RWPE1 (cell line): ENCODE results near the gene NUP42.

Experiments used
- CTCF ChIA-PET: fragments of 350-600 bp; sonication (Branson Sonifier 250); formaldehyde crosslinking; extraction: SDS; loops from one replicate; lab custom pipeline; 2021; lab: Yijun Ruan, JAX
- POLR2A ChIA-PET: fragments of 400-600 bp; formaldehyde crosslinking; extraction: SDS; loops from one replicate; lab custom pipeline; 2020; ENCODE audit warnings: antibody characterized with exemption; ENCODE audit not compliant: low non-redundant PET; lab: Yijun Ruan, JAX
- DNase-seq: peaks from one replicate; pipeline ENCODE4 v3.0.0; 2012; ENCODE audit warnings: low spot score
- H3K27ac ChIP-seq: fragments of 450-650 bp; 2 replicates; pipeline ENCODE4 v1.5.1; 2017
- TF ChIP-seq, protein P1 (sequence below): fragments of 450-650 bp; conservative IDR thresholded peaks from 2 replicates; pipeline ENCODE4 v1.5.1; 2017; ENCODE audit warnings: low read depth, mild to moderate bottlenecking

The NUP42 gene

DNA sequence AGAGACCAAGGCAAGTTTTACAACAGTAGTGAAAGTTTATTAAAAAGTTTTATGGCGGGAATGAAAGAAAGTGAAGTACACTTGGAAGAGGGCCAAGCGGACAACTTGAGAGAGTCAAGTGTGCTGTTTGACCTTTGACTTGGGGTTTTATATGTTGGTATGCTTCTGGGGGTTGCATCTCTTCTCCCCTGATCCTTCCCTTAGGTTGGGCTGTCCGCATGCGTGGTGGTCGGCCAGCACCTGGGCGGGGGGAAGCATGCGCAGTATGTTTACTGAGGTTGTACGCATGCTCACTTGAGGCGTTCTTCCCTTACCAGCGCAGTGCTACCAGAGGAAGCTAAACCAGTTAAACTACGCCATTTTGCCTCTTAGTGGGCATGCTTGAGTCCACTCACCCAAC lies 31.9 kb downstream of the NUP42 start:
- CTCF ChIA-PET: interaction anchor here (0.6 kb wide), 1 partner anchor 13 kb away, joined by 4 read pairs; no protein-coding TSS in a partner anchor
- POLR2A ChIA-PET: no interaction called here

DNA sequence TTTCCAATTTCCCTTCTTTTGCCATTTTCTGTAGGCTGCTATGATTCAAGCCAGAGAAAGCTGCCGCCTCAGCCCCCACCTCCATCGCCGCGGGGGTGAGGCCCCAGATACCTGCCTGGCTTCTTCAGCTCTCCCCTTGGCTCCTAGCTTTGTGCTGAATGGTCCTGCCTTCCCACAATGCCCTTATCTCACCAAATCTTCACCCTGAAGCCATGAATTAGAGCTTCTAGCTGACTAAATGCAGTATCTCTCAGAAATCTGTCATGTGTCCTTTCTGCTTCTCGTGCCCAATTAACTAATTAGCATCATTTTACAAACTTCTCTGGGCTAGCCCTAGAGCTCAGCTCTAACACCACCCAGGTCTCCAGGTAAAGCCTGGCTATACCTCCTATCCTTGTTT lies 32.6 kb downstream of the NUP42 start:
- TF ChIP-seq, protein P1, sequence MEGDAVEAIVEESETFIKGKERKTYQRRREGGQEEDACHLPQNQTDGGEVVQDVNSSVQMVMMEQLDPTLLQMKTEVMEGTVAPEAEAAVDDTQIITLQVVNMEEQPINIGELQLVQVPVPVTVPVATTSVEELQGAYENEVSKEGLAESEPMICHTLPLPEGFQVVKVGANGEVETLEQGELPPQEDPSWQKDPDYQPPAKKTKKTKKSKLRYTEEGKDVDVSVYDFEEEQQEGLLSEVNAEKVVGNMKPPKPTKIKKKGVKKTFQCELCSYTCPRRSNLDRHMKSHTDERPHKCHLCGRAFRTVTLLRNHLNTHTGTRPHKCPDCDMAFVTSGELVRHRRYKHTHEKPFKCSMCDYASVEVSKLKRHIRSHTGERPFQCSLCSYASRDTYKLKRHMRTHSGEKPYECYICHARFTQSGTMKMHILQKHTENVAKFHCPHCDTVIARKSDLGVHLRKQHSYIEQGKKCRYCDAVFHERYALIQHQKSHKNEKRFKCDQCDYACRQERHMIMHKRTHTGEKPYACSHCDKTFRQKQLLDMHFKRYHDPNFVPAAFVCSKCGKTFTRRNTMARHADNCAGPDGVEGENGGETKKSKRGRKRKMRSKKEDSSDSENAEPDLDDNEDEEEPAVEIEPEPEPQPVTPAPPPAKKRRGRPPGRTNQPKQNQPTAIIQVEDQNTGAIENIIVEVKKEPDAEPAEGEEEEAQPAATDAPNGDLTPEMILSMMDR: no peak
- no peak for DNase-seq
- no peak overlapping the region for H3K27ac ChIP-seq
- ChIA-PET POLR2A (no interaction called here), CTCF (interaction anchor here (0.5 to 0.8 kb wide), 4 partner anchors 11 to 332 kb away, joined by 3 to 4 read pairs (median 3); no protein-coding TSS in a partner anchor)

More for the DNA sequence above, 31.9 kb downstream of the NUP42 start:
- TF ChIP-seq, protein P1: no peak
- no peak overlapping the region for H3K27ac ChIP-seq
- DNase-seq: no peak

DNA sequence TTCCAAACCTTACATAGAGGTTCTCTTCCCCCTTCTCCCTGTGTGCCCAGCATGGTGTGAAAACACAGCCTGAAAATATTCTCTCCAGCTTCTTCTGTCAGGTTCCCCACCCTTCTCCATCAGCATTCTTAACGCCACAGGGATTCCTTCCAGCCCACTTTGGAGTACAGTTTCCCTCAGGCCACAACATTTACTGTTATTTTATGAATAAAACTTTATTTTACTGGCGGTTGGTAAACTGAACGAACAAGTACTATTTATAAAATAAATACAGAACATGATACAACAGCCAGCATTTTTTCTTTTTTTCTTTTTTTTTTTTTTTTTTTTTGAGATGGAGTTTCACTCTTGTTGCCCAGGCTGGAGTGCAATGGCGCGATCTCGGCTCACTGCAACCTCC lies 33.1 kb downstream of the NUP42 start:
- ChIA-PET CTCF (interaction anchor here (0.5 to 0.8 kb wide), 4 partner anchors 11 to 331 kb away, joined by 3 read pairs; no protein-coding TSS in a partner anchor), POLR2A (no interaction called here)
- DNase-seq: no peak
- TF ChIP-seq, protein P1: no peak
- H3K27ac ChIP-seq: no peak overlapping the region

DNA sequence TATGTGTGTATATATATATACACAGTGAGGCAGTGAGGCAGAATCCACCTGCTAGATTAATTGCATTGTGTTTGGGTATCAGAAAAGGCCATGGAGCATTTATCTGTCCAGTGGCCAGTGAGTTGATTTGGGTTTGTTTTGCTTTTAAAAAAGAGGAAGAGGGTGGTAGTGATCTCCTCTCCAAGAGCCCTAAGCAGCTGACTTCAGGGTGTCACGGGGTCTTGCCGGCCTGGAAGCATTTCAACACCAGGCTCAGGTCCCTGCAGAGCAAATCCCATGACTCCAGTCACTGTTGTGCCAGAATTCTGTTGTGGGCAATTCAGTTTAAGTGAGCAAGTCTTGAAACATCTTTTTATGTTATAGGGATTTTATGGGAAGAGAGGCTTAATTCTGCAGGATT lies 34.2 kb downstream of the NUP42 start:
- CTCF ChIA-PET: interaction anchor here (0.7 kb wide), 1 partner anchor 57 kb away, joined by 5 read pairs; no protein-coding TSS in a partner anchor
- POLR2A ChIA-PET: no interaction called here
- no peak overlapping the region for H3K27ac ChIP-seq
- TF ChIP-seq, protein P1: no peak
- DNase-seq: no peak

DNA sequence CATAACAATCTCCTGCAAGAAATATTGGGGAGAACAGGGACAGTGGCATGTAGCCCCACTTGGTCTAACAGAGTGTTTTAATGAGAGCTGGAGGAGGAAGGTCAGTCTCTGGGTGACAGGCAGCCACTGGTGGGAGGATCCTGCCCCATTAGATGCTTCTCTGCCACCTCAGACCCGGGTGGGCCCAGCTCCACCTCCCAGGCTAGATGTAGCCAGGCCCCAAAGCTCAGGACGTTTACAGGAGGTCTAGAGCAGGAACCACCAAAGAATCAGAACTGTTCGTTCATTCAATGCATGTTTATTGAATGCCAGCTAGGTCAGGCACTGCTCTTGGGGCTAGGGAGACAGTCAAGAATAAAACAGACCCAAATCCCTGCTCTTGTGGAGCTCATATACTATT lies 36.3 kb downstream of the NUP42 start:
- DNase-seq: no peak
- ChIA-PET CTCF (interaction anchor here (0.6 to 1.1 kb wide), 2 partner anchors 28 to 60 kb away, joined by 3 read pairs; no protein-coding TSS in a partner anchor), POLR2A (no interaction called here)
- TF ChIP-seq, protein P1: no peak
- no peak overlapping the region for H3K27ac ChIP-seq

DNA sequence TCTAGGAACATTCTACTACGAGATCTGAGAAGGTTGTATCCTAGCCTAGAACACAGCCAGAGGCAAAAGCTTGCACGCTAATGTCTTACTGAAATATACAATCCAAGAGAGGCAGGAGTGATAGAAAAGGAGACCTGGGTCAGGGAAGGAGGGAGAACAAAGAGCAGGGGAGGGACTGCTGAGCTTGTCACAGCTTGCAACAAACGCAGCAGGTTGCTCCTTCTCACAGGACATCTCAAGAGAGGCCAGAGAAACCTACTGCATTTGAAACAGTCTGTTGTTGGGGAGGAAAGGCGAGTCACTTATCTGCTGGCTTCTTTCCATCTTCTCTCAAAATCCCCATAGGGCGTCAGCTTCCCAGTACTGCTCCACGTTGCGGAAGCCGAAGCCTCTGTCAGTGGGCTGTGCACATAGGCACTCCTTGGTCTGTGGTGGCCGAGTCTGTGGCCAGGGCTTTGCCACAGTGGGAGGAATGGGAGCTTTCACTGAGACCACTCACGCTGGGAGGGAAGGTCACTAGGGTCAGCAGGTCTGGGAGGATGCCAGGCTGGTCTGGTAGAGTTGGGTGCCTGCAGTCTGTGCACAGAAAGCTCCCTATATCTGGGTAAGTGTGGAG lies 39.0 kb downstream of the NUP42 start:
- POLR2A ChIA-PET: no interaction called here
- TF ChIP-seq, protein P1: no peak
- CTCF ChIA-PET: interaction anchor here (0.7 to 1.4 kb wide), 3 partner anchors 21 to 72 kb away, joined by 3 to 6 read pairs (median 4); no protein-coding TSS in a partner anchor
- no peak overlapping the region for H3K27ac ChIP-seq
- DNase-seq: no peak
